ENCODE measurements around the gene KCNQ5.

Gene KCNQ5

GRCh38 chr6:73242001-73242400, 620.1 kb downstream of the KCNQ5 start:
- Histone ChIP-seq H3K9me3 (ENCODE audit: control insufficient read depth, low read length) (no peaks in the 10 kb centered on the region), H3K36me3 (ENCODE audit: control insufficient read depth, insufficient read depth, low read length, severe bottlenecking) (no peaks in the 10 kb centered on the region), H3K27me3 (replicated peaks; ENCODE audit: control insufficient read depth, insufficient read depth, low read length) (no peaks in the 10 kb centered on the region), H3K9ac (ENCODE audit: low read length) (no peak overlapping the region), H3K4me3 (ENCODE audit: low read length) (no peak overlapping the region), H3K4me1 (ENCODE audit: control insufficient read depth, insufficient read depth, low read length) (no peaks in the 10 kb centered on the region)
- DNase-seq (ENCODE audit: low read depth) = no peak

All from adipocyte (in vitro differentiated cells).